GM10248 (cell line): ENCODE results near the gene SRBD1.

ENCODE experiments used
- CTCF ChIA-PET: fragments of 300-600 bp; sonication (Branson Sonifier 250); formaldehyde crosslinking; extraction: SDS; loops from one replicate; lab custom pipeline; 2021; ENCODE audit warnings: antibody characterized with exemption; lab: Yijun Ruan, JAX
- POLR2A ChIA-PET: fragments of 350-650 bp; sonication (Branson Sonifier 250); formaldehyde crosslinking; extraction: SDS; loops from one replicate; lab custom pipeline; 2020; ENCODE audit warnings: antibody characterized with exemption; lab: Yijun Ruan, JAX
- DNase-seq: peaks from one replicate; pipeline ENCODE4 v3.0.0; 2012; ENCODE audit errors: extremely low spot score
- TF ChIP-seq, protein P1 (sequence below): IDR thresholded peaks from 2 replicates; pipeline ENCODE4 v1.5.1; 2012; ENCODE audit warnings: mild to moderate bottlenecking, low read depth; ENCODE audit errors: extremely low read depth, missing control alignments, control extremely low read depth

Gene SRBD1

DNA sequence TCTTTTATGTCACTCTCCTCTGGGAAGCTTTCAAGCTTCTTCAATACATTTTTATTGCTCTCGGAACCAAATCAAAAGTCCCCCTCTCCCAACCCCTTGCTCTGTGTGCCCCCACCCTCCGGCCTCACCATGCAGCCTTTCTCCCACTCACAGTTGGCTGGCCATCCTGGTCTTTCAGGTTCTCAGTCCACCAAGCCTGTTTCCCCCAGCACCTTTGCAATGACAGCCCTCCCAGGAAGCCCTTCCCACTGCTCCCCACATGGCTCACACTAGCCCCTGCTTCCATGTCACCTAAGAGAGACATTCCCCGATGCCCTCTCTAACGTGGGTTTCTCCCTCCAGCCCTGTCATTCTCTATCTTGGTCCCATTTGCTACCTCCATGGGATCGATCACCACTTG lies 266.6 kb downstream of the SRBD1 start:
- TF ChIP-seq, protein P1, sequence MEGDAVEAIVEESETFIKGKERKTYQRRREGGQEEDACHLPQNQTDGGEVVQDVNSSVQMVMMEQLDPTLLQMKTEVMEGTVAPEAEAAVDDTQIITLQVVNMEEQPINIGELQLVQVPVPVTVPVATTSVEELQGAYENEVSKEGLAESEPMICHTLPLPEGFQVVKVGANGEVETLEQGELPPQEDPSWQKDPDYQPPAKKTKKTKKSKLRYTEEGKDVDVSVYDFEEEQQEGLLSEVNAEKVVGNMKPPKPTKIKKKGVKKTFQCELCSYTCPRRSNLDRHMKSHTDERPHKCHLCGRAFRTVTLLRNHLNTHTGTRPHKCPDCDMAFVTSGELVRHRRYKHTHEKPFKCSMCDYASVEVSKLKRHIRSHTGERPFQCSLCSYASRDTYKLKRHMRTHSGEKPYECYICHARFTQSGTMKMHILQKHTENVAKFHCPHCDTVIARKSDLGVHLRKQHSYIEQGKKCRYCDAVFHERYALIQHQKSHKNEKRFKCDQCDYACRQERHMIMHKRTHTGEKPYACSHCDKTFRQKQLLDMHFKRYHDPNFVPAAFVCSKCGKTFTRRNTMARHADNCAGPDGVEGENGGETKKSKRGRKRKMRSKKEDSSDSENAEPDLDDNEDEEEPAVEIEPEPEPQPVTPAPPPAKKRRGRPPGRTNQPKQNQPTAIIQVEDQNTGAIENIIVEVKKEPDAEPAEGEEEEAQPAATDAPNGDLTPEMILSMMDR, result no peak
- POLR2A ChIA-PET, result no interaction called here
- no peak for DNase-seq
- CTCF ChIA-PET, result no interaction called here

DNA sequence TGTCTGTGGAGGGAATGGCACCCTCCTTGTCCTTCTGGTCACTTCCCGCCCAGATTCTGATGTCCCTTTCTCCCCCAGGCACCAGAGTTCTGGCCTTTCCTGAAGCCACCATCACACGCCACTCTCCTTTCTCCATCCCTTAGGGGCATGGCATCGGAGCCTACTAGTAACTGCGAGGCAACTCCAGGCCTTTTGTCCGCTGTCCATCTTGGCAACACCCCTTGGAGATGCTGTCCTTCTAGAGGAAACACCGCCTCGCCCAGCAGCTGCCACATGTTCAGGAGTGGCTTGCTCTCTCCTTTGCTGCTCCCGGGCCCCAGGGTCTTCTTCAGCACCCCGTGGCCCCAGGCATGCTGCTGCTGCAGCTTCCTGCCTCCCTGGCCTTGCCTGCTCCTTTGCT lies 267.0 kb downstream of the SRBD1 start:
- DNase-seq, result no peak
- TF ChIP-seq, protein P1, result no peak
- POLR2A ChIA-PET, result no interaction called here
- CTCF ChIA-PET, result no interaction called here

DNA sequence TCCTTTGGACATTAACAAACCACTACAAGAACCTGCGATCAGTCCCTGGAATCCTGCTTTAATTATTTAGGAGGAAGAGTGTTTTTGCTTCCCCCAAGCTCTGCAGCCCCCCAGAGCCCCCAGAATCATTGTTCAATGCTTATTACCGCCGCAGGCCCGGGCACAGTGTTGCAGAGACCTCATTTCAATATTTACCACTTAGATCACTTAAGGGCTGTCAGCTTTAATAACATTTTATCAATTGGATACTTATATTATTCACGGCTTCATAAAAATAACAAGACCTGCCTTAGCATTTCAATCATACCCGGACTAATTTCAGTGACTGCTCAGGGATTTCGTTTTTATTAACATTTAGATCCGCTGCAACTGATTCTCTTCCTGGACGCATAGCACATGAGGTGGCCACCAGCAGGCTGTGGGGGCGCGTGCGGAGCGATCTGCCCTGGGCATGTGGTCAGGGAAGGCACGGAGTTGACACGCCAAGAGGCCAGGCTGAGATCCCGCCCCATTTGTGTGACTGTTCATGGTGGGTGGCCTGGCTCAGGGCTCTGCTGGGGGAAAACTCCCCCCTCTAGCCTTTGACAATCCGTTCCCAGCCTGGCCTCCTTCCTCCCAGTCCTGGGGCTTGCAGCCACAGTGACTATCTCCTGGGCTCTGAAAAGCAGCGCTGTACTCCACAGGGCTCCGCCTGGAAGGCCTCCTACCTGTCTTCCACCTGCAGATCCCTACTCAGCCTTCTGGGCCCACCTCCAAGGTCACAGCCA lies 267.6 kb downstream of the SRBD1 start:
- TF ChIP-seq, protein P1, result no peak
- ChIA-PET POLR2A (no interaction called here), CTCF (no interaction called here)
- DNase-seq, result no peak

DNA sequence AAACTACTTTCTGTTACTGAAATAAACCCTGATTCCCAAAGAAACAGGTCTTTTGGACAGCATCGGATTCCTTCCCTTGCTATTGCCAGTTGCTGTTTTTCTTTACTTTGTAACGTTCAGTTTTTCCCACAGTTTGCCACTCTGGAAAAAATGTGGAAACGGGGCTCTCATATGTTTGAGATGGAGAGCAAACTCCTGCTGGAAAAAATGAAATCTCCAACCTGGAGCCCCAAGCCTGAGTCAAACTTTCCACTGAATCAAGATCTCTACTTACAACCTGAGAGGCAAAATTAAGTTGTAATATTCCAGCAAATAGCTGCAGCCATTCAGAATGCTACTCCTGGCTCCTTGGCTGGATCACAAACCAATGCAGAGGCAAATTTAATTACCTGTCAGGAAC lies 270.7 kb downstream of the SRBD1 start:
- no peak for DNase-seq
- POLR2A ChIA-PET, result no interaction called here
- TF ChIP-seq, protein P1, result no peak
- CTCF ChIA-PET, result interaction anchor here (1.0 to 1.7 kb wide), 2 partner anchors 8 to 155 kb away, joined by 3 to 5 read pairs; no protein-coding TSS in a partner anchor

DNA sequence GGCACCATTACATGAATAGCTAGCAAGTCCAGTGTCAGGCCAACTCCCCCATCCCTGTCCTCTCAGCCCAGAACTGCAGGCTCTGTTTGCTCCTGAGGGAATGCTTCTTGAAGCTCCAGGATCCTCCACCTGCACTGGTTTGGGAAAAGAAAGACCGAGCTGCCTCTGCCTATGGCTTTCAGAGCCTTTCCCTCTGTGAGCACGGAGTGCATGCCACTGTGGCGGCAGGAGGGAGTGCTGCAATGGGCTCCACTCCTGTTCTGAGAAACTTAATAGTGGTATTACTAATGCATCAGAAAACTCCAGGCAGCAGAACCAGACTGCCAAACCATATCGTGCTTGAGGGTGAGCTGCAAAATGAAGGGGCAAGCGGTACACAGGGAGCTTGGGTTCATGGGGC lies 271.8 kb downstream of the SRBD1 start:
- TF ChIP-seq, protein P1, result no peak
- DNase-seq, result no peak
- ChIA-PET POLR2A (no interaction called here), CTCF (interaction anchor here (1.3 to 1.7 kb wide), 3 partner anchors 9 to 156 kb away, joined by 4 to 5 read pairs (median 5); no protein-coding TSS in a partner anchor)
